GM12878 (cell line): ENCODE measurements around the gene PDSS2. TPM values are rescaled to one million over a fixed set of nuclear protein-coding genes. Genes with fewer than 3 reads are reported as not detected.

Source experiments
- ATAC-seq: fragments of 200-7000 bp; cut with Tn5 transposase; 3 replicates; pipeline ENCODE4 v1.9.1; 2020; ENCODE audit warnings: mild to moderate bottlenecking, moderate library complexity
- BruUV-seq: library from RNA; stranded (reverse); fragments of 400-500 nt; replicated peaks from 2 replicates; lab custom pipeline; 2021; lab: Mats Ljungman, UMichigan
- CTCF ChIA-PET: fragments of 300-600 bp; sonication (Branson Sonifier 250); formaldehyde crosslinking; extraction: SDS; loops from one replicate; lab custom pipeline; 2021; ENCODE audit warnings: inconsistent platforms; lab: Yijun Ruan, JAX
- POLR2A ChIA-PET: fragments of 350-600 bp; formaldehyde crosslinking; extraction: SDS; loops from one replicate; lab custom pipeline; 2021; ENCODE audit warnings: inconsistent platforms; lab: Charles Lee
- RAD21 ChIA-PET: fragments of 300-600 bp; sonication (Branson Sonifier 250); formaldehyde crosslinking; loops from one replicate; lab custom pipeline; 2023; ENCODE audit warnings: antibody characterized with exemption; ENCODE audit not compliant: unreplicated experiment; lab: Charles Lee
- SMC1A ChIA-PET: fragments of 300-600 bp; sonication (Branson Sonifier 250); formaldehyde crosslinking; loops from one replicate; lab custom pipeline; 2023; ENCODE audit not compliant: unreplicated experiment, uncharacterized antibody; lab: Charles Lee
- DNase-seq: peaks from one replicate; pipeline ENCODE4 v3.0.0-alpha.2; 2011; ENCODE audit warnings: low read depth, low spot score
- FAIRE-seq: peaks from 3 replicates; lab custom pipeline; 2011; peaks lifted over from hg19 to GRCh38; lab: Jason Lieb, UNC
- H2AFZ ChIP-seq: 2 replicates; pipeline ENCODE4 v1.6.0; 2011; ENCODE audit warnings: low read depth, low read length, control low read depth; ENCODE audit not compliant: control insufficient read depth
- H3K27ac ChIP-seq: 2 replicates; pipeline ENCODE4 v1.5.1; 2011; ENCODE audit warnings: control low read depth; ENCODE audit not compliant: control insufficient read depth, insufficient read depth
- H3K27me3 ChIP-seq, 2 experiments: replicated peaks in 1 of 2; 2 replicates each; pipeline versions ENCODE4 v1.6.0 to v1.6.1; 2011; ENCODE audit warnings: low read length in 1 of 2; ENCODE audit not compliant: control insufficient read depth in 2 of 2, insufficient read depth in 2 of 2
- H3K36me3 ChIP-seq, 2 experiments: 2 replicates each; pipeline ENCODE4 v1.5.1; 2011; ENCODE audit warnings: low read length in 1 of 2; ENCODE audit not compliant: control insufficient read depth in 2 of 2, insufficient read depth in 2 of 2
- H3K4me1 ChIP-seq: 2 replicates; pipeline ENCODE4 v1.6.1; 2011; ENCODE audit warnings: mild to moderate bottlenecking, low read length, moderate library complexity, mixed read lengths; ENCODE audit not compliant: control insufficient read depth, insufficient read depth
- H3K4me2 ChIP-seq: 2 replicates; pipeline ENCODE4 v1.6.0; 2011; ENCODE audit warnings: control low read depth; ENCODE audit not compliant: control insufficient read depth, insufficient read depth
- H3K4me3 ChIP-seq: fragments of 200-600 bp; sonication (generic); 2 replicates; pipeline ENCODE4 v1.5.1; 2016
- H3K79me2 ChIP-seq: 2 replicates; pipeline ENCODE4 v1.6.0; 2011; ENCODE audit warnings: low read length; ENCODE audit not compliant: control insufficient read depth, insufficient read depth
- H3K9ac ChIP-seq: 2 replicates; pipeline ENCODE4 v1.8.0; 2011; ENCODE audit warnings: low read length, control low read depth, mixed read lengths; ENCODE audit not compliant: control insufficient read depth, insufficient read depth
- H3K9me3 ChIP-seq: replicated peaks from 3 replicates; pipeline ENCODE4 v1.5.1; 2011; ENCODE audit warnings: mild to moderate bottlenecking, low read length; ENCODE audit not compliant: control insufficient read depth, insufficient read depth
- H4K20me1 ChIP-seq: 2 replicates; pipeline ENCODE4 v1.6.0; 2011; ENCODE audit not compliant: control insufficient read depth, insufficient read depth
- BACH1 ChIP-seq: fragments of 450-650 bp; IDR thresholded peaks from 2 replicates; pipeline ENCODE4 v1.6.1; 2017; ENCODE audit warnings: mild to moderate bottlenecking, borderline replicate concordance
- CHD1 ChIP-seq: IDR thresholded peaks from 2 replicates; pipeline ENCODE4 v1.6.1; 2012; ENCODE audit warnings: low read depth, low read length, improper control_type of control experiment
- ETV6 ChIP-seq, 2 experiments: fragments of 450-650 bp in 1 of 2; IDR thresholded peaks in 1 of 2; conservative IDR thresholded peaks in 1 of 2; 2 replicates each; pipeline ENCODE4 v1.6.1; 2014; ENCODE audit warnings: antibody characterized with exemption in 1 of 2, borderline replicate concordance in 1 of 2, low read depth in 1 of 2, mild to moderate bottlenecking in 1 of 2, moderate library complexity in 1 of 2
- EZH2 ChIP-seq: IDR thresholded peaks from 2 replicates; pipeline ENCODE4 v1.6.1; 2012; ENCODE audit warnings: low read depth, mild to moderate bottlenecking, control low read depth, inconsistent platforms, low read length, borderline replicate concordance; ENCODE audit not compliant: control insufficient read depth
- MYB ChIP-seq: fragments of 150-350 bp; IDR thresholded peaks from 2 replicates; pipeline ENCODE4 v1.6.1; 2014; ENCODE audit warnings: mild to moderate bottlenecking, low read depth, low read length, borderline replicate concordance
- PML ChIP-seq: IDR thresholded peaks from 2 replicates; pipeline ENCODE4 v1.6.1; 2012; ENCODE audit warnings: low read length, inconsistent platforms
- SUPT20H ChIP-seq: IDR thresholded peaks from 2 replicates; pipeline ENCODE4 v1.6.1; 2011; ENCODE audit warnings: low read depth, mild to moderate bottlenecking, low read length, moderate library complexity, borderline replicate concordance; ENCODE audit not compliant: control insufficient read depth
- SUZ12 ChIP-seq: fragments of 200-600 bp; sonication (generic); IDR thresholded peaks from one replicate; pipeline ENCODE4 v1.6.1; 2018; ENCODE audit warnings: antibody characterized with exemption, mild to moderate bottlenecking; ENCODE audit not compliant: unreplicated experiment
- ZSCAN29 ChIP-seq: fragments of 450-650 bp; IDR thresholded peaks from 2 replicates; pipeline ENCODE4 v1.6.1; 2017; ENCODE audit warnings: mild to moderate bottlenecking, moderate library complexity
- in situ Hi-C: fragments of 300-500 bp; cut with MboI; formaldehyde crosslinking; loops from 9 replicates; pipeline ENCODE4 v1.14.3; 2018; ENCODE audit warnings: mixed read lengths
- intact Hi-C: fragments of 100-400 bp; cut with micrococcal nuclease; formaldehyde crosslinking; loops from one replicate; pipeline ENCODE4 v1.14.2; 2022; ENCODE audit not compliant: unreplicated experiment
- polyA plus RNA-seq, 11 experiments: library from polyadenylated mRNA; depleted of rRNA in 4 of 11; unstranded in 6 of 11; stranded (reverse) in 5 of 11; fragments of >200 nt; fragmentation: Nextera tagmentation in 4 of 11; fragmentation: Illumina TruSeq in 1 of 11; extraction: Ambion mirVana in 4 of 11; extraction: Trizol in 1 of 11; gene quantifications; 1 replicate in 1 of 11; 2 replicates in 10 of 11; pipeline versions ENCODE4 v1.2.1 to v1.2.3, GENCODE V29; 2011 to 2016; ENCODE audit warnings: inconsistent platforms in 2 of 11, missing spikeins in 2 of 11, low read depth in 1 of 11
- total RNA-seq, 4 experiments: library from RNA; depleted of rRNA in 3 of 4; stranded (reverse); fragments of >200 nt in 3 of 4; fragmentation: Illumina TruSeq in 1 of 4; extraction: Trizol in 1 of 4; gene quantifications; 2 replicates each; pipeline versions ENCODE4 v1.2.1 to v1.2.3, GENCODE V29; 2013 to 2021
- TF ChIP-seq, protein P1 (sequence below): fragments of 450-650 bp; IDR thresholded peaks from 2 replicates; pipeline ENCODE4 v1.6.1; 2017; ENCODE audit warnings: antibody characterized with exemption, mild to moderate bottlenecking, moderate library complexity
- TF ChIP-seq, protein P2 (sequence below): fragments of 150-350 bp; IDR thresholded peaks from 2 replicates; pipeline ENCODE4 v1.6.1; 2014; ENCODE audit warnings: mild to moderate bottlenecking, low read depth, low read length
- TF ChIP-seq, protein P3 (sequence below): IDR thresholded peaks from 2 replicates; pipeline ENCODE4 v1.6.1; 2012; ENCODE audit warnings: low read depth, low read length, improper control_type of control experiment
- TF ChIP-seq, protein P4 (sequence below): fragments of 450-650 bp; IDR thresholded peaks from 2 replicates; pipeline ENCODE4 v1.6.1; 2017; ENCODE audit warnings: mild to moderate bottlenecking, low read depth, inconsistent platforms; ENCODE audit not compliant: poor library complexity, severe bottlenecking
- TF ChIP-seq, protein P5 (sequence below): IDR thresholded peaks from 2 replicates; pipeline ENCODE4 v1.6.1; 2011; ENCODE audit warnings: borderline replicate concordance, low read depth, mild to moderate bottlenecking, moderate library complexity, mixed read lengths, low read length; ENCODE audit not compliant: insufficient read depth; ENCODE audit errors: extremely low read length

Gene PDSS2
- total and polyA plus RNA-seq, 10 of the 15 experiments (the other 5 are each of a cell fraction or from before 2014, with no cell fraction given): 7.7 to 15.5 (median 9.6) TPM

DNA sequence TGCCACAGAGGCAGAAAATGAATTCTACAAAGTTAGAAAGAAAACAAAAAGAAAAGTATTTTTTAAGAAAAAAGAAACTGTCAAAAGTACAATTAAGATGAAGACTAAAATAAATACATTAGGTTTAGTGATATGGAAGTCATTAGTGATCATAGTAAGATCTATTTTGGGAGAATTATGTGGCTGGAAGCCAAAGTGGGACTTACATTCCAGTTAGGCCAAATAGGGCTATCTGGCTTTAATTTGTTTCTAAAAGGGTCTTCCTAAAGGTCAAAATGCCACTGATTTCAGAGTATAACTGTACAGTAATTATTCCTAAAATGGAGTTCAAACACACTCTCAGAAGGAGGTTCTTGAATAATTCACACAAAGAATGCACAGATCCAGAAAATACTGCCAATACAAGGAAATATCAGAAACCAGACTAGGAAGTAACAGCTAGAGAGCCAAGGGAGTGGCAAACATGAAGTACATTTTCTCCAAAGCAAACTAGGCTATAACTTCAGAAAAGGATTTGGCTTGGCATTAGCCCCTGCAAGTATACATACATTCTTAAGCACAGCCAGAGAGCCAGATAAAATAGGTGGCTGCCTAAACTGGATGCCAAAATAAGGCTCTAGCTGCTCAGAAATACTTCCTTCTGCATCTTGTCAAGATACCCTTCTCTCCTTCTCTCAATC lies 45.3 kb downstream of the PDSS2 start:
- H3K27ac ChIP-seq: no peak overlapping the region
- ChIA-PET POLR2A (interaction anchor here (0.5 kb wide), 1 partner anchor 1232 kb away, joined by 3 read pairs; no protein-coding TSS in a partner anchor), CTCF (no interaction called here), SMC1A (interaction anchor here (1.2 kb wide), 1 partner anchor 24 kb away, joined by 3 read pairs; no protein-coding TSS in a partner anchor), RAD21 (no interaction called here)
- DNase-seq: no peak
- H4K20me1 ChIP-seq: no peaks in the 10 kb centered on the region
- no peaks in the 10 kb centered on the region for H3K36me3 ChIP-seq
- no peak for FAIRE-seq
- no peaks in the 10 kb centered on the region for H3K9me3 ChIP-seq
- no TSS peak for BruUV-seq
- no peak overlapping the region for H3K9ac ChIP-seq
- H3K27me3 ChIP-seq: no peaks in the 10 kb centered on the region
- H3K79me2 ChIP-seq: no peaks in the 10 kb centered on the region; the same call in 1 of the 2 replicates
- no peak for ATAC-seq
- in situ Hi-C loops: no loop called here
- no peak overlapping the region for H2AFZ ChIP-seq
- intact Hi-C loops: no loop called here
- H3K4me2 ChIP-seq: no peak overlapping the region
- H3K4me3 ChIP-seq: no peak overlapping the region
- no peaks in the 10 kb centered on the region for H3K4me1 ChIP-seq
- TF ChIP-seq ZSCAN29: no peak
- TF ChIP-seq, protein P1, sequence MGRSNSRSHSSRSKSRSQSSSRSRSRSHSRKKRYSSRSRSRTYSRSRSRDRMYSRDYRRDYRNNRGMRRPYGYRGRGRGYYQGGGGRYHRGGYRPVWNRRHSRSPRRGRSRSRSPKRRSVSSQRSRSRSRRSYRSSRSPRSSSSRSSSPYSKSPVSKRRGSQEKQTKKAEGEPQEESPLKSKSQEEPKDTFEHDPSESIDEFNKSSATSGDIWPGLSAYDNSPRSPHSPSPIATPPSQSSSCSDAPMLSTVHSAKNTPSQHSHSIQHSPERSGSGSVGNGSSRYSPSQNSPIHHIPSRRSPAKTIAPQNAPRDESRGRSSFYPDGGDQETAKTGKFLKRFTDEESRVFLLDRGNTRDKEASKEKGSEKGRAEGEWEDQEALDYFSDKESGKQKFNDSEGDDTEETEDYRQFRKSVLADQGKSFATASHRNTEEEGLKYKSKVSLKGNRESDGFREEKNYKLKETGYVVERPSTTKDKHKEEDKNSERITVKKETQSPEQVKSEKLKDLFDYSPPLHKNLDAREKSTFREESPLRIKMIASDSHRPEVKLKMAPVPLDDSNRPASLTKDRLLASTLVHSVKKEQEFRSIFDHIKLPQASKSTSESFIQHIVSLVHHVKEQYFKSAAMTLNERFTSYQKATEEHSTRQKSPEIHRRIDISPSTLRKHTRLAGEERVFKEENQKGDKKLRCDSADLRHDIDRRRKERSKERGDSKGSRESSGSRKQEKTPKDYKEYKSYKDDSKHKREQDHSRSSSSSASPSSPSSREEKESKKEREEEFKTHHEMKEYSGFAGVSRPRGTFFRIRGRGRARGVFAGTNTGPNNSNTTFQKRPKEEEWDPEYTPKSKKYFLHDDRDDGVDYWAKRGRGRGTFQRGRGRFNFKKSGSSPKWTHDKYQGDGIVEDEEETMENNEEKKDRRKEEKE: no peak
- TF ChIP-seq, protein P2, sequence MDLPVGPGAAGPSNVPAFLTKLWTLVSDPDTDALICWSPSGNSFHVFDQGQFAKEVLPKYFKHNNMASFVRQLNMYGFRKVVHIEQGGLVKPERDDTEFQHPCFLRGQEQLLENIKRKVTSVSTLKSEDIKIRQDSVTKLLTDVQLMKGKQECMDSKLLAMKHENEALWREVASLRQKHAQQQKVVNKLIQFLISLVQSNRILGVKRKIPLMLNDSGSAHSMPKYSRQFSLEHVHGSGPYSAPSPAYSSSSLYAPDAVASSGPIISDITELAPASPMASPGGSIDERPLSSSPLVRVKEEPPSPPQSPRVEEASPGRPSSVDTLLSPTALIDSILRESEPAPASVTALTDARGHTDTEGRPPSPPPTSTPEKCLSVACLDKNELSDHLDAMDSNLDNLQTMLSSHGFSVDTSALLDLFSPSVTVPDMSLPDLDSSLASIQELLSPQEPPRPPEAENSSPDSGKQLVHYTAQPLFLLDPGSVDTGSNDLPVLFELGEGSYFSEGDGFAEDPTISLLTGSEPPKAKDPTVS: no peak
- TF ChIP-seq ETV6 (conservative IDR thresholded peaks at IDR 0.05 in 1 of 2, IDR thresholded peaks at IDR 0.05 in 1 of 2; ENCODE audit: borderline replicate concordance in 1 of 2, low read depth in 1 of 2): no peak
- TF ChIP-seq EZH2: no peak
- TF ChIP-seq, protein P3, sequence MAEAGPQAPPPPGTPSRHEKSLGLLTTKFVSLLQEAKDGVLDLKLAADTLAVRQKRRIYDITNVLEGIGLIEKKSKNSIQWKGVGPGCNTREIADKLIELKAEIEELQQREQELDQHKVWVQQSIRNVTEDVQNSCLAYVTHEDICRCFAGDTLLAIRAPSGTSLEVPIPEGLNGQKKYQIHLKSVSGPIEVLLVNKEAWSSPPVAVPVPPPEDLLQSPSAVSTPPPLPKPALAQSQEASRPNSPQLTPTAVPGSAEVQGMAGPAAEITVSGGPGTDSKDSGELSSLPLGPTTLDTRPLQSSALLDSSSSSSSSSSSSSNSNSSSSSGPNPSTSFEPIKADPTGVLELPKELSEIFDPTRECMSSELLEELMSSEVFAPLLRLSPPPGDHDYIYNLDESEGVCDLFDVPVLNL: no peak
- no peak for TF ChIP-seq BACH1
- no peak for TF ChIP-seq SUZ12
- no peak for TF ChIP-seq CHD1
- no peak for TF ChIP-seq PML
- TF ChIP-seq, protein P4, sequence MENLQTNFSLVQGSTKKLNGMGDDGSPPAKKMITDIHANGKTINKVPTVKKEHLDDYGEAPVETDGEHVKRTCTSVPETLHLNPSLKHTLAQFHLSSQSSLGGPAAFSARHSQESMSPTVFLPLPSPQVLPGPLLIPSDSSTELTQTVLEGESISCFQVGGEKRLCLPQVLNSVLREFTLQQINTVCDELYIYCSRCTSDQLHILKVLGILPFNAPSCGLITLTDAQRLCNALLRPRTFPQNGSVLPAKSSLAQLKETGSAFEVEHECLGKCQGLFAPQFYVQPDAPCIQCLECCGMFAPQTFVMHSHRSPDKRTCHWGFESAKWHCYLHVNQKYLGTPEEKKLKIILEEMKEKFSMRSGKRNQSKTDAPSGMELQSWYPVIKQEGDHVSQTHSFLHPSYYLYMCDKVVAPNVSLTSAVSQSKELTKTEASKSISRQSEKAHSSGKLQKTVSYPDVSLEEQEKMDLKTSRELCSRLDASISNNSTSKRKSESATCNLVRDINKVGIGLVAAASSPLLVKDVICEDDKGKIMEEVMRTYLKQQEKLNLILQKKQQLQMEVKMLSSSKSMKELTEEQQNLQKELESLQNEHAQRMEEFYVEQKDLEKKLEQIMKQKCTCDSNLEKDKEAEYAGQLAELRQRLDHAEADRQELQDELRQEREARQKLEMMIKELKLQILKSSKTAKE: no peak
- TF ChIP-seq SUPT20H: no peak
- TF ChIP-seq, protein P5, sequence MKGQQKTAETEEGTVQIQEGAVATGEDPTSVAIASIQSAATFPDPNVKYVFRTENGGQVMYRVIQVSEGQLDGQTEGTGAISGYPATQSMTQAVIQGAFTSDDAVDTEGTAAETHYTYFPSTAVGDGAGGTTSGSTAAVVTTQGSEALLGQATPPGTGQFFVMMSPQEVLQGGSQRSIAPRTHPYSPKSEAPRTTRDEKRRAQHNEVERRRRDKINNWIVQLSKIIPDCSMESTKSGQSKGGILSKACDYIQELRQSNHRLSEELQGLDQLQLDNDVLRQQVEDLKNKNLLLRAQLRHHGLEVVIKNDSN: no peak
- no peak for TF ChIP-seq MYB
